Fibroblast of villous mesenchyme (primary cell): Measurements from ENCODE around the gene PIK3C2G. TPM values are rescaled to one million over a fixed set of nuclear protein-coding genes. Genes with fewer than 3 reads are reported as not detected.
"Not testable (repeated sequence)": the region's sequence is repeated elsewhere in the genome, so short reads cannot be mapped to it uniquely, and the experiment has no call there.

Experiments used
- DNase-seq: peaks from one replicate; pipeline ENCODE4 v3.0.0-alpha.2; 2010; ENCODE audit warnings: low read depth
- H3K4me3 ChIP-seq: 2 replicates; pipeline ENCODE4 v1.5.1; 2011; ENCODE audit warnings: low read depth, mild to moderate bottlenecking, low read length
- CTCF ChIP-seq: IDR thresholded peaks from 2 replicates; pipeline ENCODE4 v1.5.1; 2012; ENCODE audit warnings: low read depth, mild to moderate bottlenecking, low read length; ENCODE audit not compliant: insufficient read depth
- total RNA-seq: library from RNA; depleted of rRNA; stranded (reverse); fragments of >200 nt; gene quantifications from 2 replicates; pipeline ENCODE4 v1.2.3, GENCODE V29; 2012

The PIK3C2G gene
- total RNA-seq, 1 donor: not detected

DNA sequence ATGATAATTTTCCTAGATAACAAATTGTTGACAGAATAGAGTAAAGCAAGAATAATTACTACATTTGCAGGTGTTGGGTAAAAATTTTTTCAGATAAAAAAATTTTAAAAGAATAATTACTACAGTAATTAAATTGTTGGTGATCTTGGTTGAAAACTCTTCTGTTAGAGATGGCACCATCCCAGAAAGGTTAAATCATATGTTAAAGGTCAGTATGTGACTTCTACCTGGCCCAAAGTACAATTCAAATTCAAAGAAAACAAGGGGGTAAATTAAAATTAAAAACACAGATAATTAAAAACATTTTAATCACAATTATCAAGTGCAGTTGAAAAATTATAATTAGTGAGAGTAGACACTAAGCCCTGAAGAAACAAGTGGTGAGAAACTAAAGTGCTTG is 18.1 kb upstream of the PIK3C2G start:
- DNase-seq: no peak
- no peak for TF ChIP-seq CTCF
- H3K4me3 ChIP-seq: no peak overlapping the region

DNA sequence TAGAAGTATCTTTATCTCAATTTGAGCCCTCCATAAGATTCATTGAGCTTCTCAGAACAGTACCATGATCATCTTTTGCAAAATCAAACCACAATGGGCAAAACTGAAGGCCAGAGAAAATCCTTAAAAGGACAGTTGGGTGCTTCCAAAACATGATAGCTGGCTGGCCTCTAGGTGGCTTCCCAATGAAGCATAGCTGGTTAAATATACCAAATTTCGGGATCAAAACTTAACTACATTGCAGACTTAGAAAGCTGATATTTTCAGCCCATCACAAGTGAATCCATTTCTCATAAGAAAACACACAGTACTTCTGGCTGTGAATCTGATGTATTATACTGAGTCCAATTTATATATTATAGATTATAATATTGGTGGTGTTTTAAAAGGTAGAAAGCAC is 15.3 kb upstream of the PIK3C2G start:
- TF ChIP-seq CTCF: peak; percentile 22
- DNase-seq: no peak
- no peak overlapping the region for H3K4me3 ChIP-seq

DNA sequence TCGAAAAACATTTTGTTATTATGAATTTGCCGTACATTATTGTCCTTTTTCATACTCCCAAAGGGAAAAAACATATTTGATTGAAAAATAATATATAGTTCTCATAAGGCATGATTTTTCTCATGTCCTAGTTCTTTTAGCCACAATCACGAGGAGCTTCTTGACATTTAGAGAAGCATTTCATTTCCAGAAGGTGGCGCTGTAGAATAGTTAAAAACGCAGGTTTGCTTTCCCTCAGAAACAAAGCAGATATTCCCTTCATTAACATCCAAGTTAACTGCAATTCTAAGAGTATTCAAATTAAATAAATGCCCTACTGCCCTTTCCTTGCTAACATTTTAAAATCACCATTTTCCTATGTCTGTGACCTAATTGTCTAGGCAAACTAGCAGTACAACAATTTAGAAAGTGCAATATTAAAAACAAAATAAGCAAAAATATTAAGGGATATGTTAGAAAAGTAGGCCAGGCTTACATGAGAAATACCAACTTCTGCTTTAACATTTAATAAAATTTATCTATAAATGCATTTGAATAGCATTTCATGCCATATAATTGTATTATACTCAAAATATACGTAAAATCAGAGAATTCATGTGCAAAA is 10.9 kb upstream of the PIK3C2G start:
- DNase-seq: peak; percentile 76

GRCh38 chr12:18254081-18254480 is 7.2 kb upstream of the PIK3C2G start:
- DNase-seq: no peak
- no peak for TF ChIP-seq CTCF
- H3K4me3 ChIP-seq: no peak overlapping the region

More for the DNA sequence above, 10.9 kb upstream of the PIK3C2G start:
- H3K4me3 ChIP-seq: no peak overlapping the region
- peak; percentile 67 for TF ChIP-seq CTCF

DNA sequence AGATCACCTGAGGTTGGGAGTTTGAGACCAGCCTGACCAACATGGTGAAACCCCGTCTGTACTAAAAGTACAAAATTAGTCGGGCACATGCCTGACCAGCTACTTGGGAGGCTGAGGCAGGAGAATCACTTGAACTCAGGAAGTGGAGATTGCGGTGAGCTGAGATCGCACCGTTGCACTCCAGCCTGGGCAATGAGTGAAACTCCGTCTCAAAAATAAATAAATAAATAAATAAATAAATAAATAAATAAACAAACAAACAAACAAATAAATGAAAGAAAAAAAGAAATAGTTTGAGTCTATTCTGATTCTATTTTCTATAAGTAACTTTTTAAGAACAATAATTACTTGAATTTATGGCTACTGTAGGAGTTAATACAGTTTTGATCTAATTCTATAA is 6.3 kb upstream of the PIK3C2G start:
- H3K4me3 ChIP-seq, DNase-seq: not testable (repeated sequence)

DNA sequence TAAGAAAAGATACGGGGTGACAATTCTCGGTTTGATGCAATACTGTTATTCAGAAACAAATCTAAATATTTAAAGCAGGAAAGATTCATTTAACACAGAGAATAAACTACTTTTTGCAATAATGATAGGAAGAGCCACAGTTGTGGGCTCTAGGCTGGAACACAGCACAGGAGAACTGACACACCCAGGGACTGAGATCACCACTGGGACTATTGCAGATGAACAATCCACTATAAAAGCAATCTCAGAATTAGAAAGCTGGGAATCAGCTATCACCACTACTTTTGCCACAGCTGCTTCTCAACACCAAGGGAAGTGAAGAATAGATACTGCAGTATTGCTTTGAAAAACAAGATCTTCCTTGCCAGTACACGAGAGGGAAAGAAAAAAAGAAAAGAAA is 4.1 kb upstream of the PIK3C2G start:
- TF ChIP-seq CTCF: no peak
- H3K4me3 ChIP-seq: no peak overlapping the region
- no peak for DNase-seq

DNA sequence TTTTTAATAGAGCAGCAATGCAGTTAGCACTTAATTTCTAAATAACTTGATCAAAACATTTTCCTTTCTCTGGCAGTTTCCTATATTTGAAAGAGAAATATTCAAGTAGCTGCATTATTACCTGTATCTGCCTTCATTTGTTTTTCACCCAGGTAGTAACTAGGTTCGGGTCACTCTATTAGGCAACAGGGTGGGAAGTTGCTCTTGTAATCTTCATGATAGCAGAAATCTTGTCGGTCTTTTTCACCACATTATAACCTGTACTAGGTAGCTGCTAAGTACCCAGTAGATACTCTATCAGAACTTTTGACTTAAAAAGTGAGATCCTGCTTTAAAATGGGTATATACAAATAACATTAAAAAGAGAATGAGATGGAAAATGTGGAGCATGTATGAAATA is 2.4 kb upstream of the PIK3C2G start:
- TF ChIP-seq CTCF: no peak
- no peak for DNase-seq

More for the DNA sequence above, 2.4 kb upstream of the PIK3C2G start:
- no peak overlapping the region for H3K4me3 ChIP-seq
